Natural killer cell (primary cell): ENCODE measurements around the gene TBRG4. TPM values are rescaled to one million over a fixed set of nuclear protein-coding genes. Genes with fewer than 3 reads are reported as not detected.

ENCODE experiments used
- ATAC-seq, 3 donors: fragments of 150-1000 bp in 2 of 3; fragments of 200-7000 bp in 1 of 3; cut with Tn5 transposase; 1 replicate in 1 of 3; 2 replicates in 2 of 3; pipeline ENCODE4 v1.10.0; 2021; ENCODE audit warnings: mild to moderate bottlenecking in 2 of 3, moderate library complexity in 2 of 3
- DNase-seq, 2 donors: peaks; one replicate each; pipeline versions ENCODE4 v3.0.0 to v3.0.0-alpha.2; 2013 to 2021; ENCODE audit warnings: mixed read lengths in 1 of 2
- H3K27ac ChIP-seq: one replicate; pipeline ENCODE4 v1.5.1; 2013; ENCODE audit warnings: mild to moderate bottlenecking, low read length
- H3K27me3 ChIP-seq: one replicate; pipeline ENCODE4 v1.6.1; 2013; ENCODE audit warnings: low read length; ENCODE audit not compliant: control insufficient read depth, insufficient read depth
- H3K36me3 ChIP-seq: one replicate; pipeline ENCODE4 v1.6.1; 2013; ENCODE audit warnings: low read length; ENCODE audit not compliant: control insufficient read depth, insufficient read depth
- H3K4me1 ChIP-seq: one replicate; pipeline ENCODE4 v1.6.1; 2013; ENCODE audit warnings: low read length; ENCODE audit not compliant: control insufficient read depth, insufficient read depth
- H3K4me3 ChIP-seq: one replicate; pipeline ENCODE4 v1.5.1; 2013; ENCODE audit warnings: low read length
- H3K9me3 ChIP-seq: one replicate; pipeline ENCODE4 v1.6.1; 2013; ENCODE audit warnings: low read length; ENCODE audit not compliant: control insufficient read depth, insufficient read depth
- H3K27ac Mint-ChIP-seq, 2 donors: one replicate each; pipeline ENCODE4 v1.8.0; 2022; ENCODE audit warnings: mild to moderate bottlenecking in 2 of 2, mixed read lengths in 2 of 2, moderate library complexity in 1 of 2
- H3K27me3 Mint-ChIP-seq, 2 donors: one replicate each; pipeline ENCODE4 v1.8.0; 2022; ENCODE audit warnings: low read depth in 2 of 2, mixed read lengths in 2 of 2
- H3K36me3 Mint-ChIP-seq: one replicate; pipeline ENCODE4 v1.8.0; 2022; ENCODE audit warnings: mixed read lengths
- H3K4me1 Mint-ChIP-seq, 2 donors: one replicate each; pipeline ENCODE4 v1.8.0; 2022; ENCODE audit warnings: mixed read lengths in 2 of 2
- H3K4me3 Mint-ChIP-seq: one replicate; pipeline ENCODE4 v1.8.0; 2022; ENCODE audit warnings: mild to moderate bottlenecking, moderate library complexity, mixed read lengths
- H3K9me3 Mint-ChIP-seq, 2 donors: one replicate each; pipeline ENCODE4 v1.8.0; 2022; ENCODE audit warnings: mixed read lengths in 2 of 2
- CTCF ChIP-seq: fragments of 200-600 bp; IDR thresholded peaks from one replicate; pipeline ENCODE4 v1.8.0; 2022; ENCODE audit warnings: antibody characterized with exemption
- WGBS: methylation state at CpG from one replicate; pipeline ENCODE4 v1.1.7; 2013; ENCODE audit warnings: missing lambda C conversion rate; ENCODE audit not compliant: insufficient coverage; 5-methylcytosine and 5-hydroxymethylcytosine counted together
- intact Hi-C: fragments of 100-400 bp; cut with micrococcal nuclease; formaldehyde crosslinking; loops from one replicate; pipeline ENCODE4 v1.14.2; 2022
- total RNA-seq, 4 donors: library from RNA; stranded (reverse); fragments of 120-200 nt in 1 of 4; gene quantifications; one replicate each; pipeline versions ENCODE4 v1.2.3 to v1.2.4, GENCODE V29; 2013 to 2022

Gene TBRG4
- total RNA-seq, 3 donors from 2014 or later (not counting 1 experiment from before 2014, with no cell fraction given), result 48.6 to 56.7 (median 55.9) TPM

- TF ChIP-seq CTCF, result no peak
- Mint-ChIP-seq H3K27me3 (no peaks in the 10 kb centered on the region), H3K4me1 (peaks cover 30 to 40% of the 10 kb centered on the region in 2 donors), H3K27ac (peak overlapping the region; percentile 73 to 86), H3K4me3 (no peak overlapping the region), H3K9me3 (no peaks in the 10 kb centered on the region), H3K36me3 (no peaks in the 10 kb centered on the region)
- DNase-seq (no peak), ATAC-seq (no peak)
- Histone ChIP-seq H3K36me3 (no peaks in the 10 kb centered on the region), H3K4me1 (peaks cover 36% of the 10 kb centered on the region), H3K27me3 (no peaks in the 10 kb centered on the region), H3K27ac (no peak overlapping the region), H3K4me3 (no peak overlapping the region), H3K9me3 (no peaks in the 10 kb centered on the region)
- intact Hi-C loops, result no loop called here
- 92% methylated on average over 10 of the region's 11 CpGs for WGBS
Observed at GRCh38 chr7:45125193-45125904, 13.9 kb upstream of the TBRG4 start.

DNA sequence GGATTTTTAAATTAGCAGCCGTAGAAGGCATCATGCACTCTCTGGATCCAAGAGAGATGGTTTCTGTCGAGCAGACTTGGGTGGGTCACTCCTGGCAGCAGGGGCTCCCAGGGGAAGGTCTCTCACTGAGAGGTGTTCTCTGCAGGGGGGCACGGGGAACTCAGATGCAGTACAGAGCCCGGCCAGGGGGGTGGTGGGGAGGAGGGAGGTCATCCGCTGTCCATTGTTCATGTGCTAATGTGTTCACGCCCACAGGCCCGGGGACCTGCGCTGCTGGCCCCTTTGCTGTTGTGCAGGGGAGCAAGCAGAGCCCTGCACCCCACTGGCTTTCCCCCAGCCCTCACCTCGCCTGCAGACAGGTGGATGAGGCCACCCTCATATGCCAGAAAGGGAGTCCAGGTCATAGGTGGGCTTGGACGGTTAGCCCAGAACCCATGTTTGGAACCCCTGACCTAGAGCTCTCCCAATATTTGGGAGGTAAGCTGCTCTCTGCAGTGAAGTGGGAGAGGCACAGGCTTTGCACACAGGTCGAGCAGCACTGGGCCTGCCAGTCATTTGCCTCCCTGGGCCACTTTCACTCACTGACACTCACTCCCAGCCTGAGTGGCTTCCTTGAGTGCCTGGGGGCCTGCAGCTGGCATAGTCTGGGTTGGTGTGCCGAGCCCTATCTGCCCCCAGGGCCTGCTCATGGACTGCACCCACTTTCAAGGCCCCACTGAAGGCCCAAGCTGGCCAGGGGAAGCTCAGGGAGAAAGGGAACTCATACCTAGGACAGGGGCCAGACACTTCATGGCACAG lies 12.6 kb upstream of the TBRG4 start:
- WGBS, result 95% methylated on average over 12 of the region's 12 CpGs
- ATAC-seq, result no peak

DNA sequence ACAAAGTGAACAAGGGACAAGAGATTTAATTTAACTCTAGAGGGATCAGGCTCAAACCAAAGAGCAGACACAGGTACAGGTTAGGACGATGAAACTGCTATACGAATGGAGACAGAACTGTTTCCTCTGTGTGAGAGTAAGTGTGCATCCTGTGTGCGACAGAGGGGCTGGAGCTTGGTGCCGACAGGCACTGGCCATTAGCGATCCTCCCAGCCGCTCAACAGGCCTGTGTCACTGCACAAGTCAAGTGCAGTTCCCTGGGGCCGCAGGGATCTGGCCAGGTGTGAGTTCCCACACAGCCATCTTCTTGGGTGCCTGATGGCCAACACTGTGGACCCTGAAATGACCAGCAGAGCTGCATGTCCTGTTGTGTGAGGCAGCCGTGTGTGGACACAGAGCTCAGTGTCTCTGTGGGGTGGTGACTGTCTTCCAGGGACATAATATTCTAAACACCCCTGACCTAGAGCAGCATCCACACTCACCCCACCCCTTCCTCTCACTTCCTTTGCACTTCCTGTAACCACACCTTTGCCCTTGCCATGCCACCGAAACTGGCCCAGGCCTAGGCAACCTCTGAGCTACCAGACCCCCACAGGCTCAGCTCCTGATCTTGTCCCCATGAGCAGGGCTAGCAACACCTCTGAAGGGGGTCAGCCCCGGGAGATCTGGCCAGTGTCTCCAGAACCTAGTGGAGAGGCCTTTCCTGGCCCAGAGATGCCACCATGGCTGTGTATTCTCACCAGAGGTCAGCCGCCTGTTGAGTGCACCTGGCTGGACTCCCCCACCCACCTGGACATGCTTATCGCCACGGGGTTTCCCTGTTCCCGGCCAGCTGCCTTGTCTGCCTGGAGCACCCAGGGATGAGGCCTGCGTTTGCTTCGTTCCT lies 11.7 kb upstream of the TBRG4 start:
- Mint-ChIP-seq H3K9me3 (no peaks in the 10 kb centered on the region), H3K36me3 (no peaks in the 10 kb centered on the region), H3K4me3 (peak overlapping the region; percentile 83), H3K27me3 (no peaks in the 10 kb centered on the region), H3K4me1 (peaks cover 30 to 39% of the 10 kb centered on the region in 2 donors), H3K27ac (peak overlapping the region; percentile 86 to 95)
- no peak overlapping the region for H3K4me3 ChIP-seq
- H3K9me3 ChIP-seq, result no peaks in the 10 kb centered on the region
- H3K27me3 ChIP-seq, result no peaks in the 10 kb centered on the region
- intact Hi-C loops, result no loop called here
- no peak for TF ChIP-seq CTCF
- peak in 1 of 2 donors; percentile 33 for DNase-seq
- peaks cover 36% of the 10 kb centered on the region for H3K4me1 ChIP-seq
- H3K27ac ChIP-seq, result peak overlapping the region; percentile 70
- ATAC-seq, result peak; percentile 65 to 81 (median 78)
- H3K36me3 ChIP-seq, result no peaks in the 10 kb centered on the region
- 66% methylated on average over 16 of the region's 16 CpGs for WGBS

More for the DNA sequence above, 12.6 kb upstream of the TBRG4 start:
- Histone ChIP-seq H3K4me3 (no peak overlapping the region), H3K4me1 (peaks cover 36% of the 10 kb centered on the region), H3K36me3 (no peaks in the 10 kb centered on the region), H3K9me3 (no peaks in the 10 kb centered on the region), H3K27me3 (no peaks in the 10 kb centered on the region), H3K27ac (peak overlapping the region; percentile 70)
- peak overlapping the region; percentile 86 to 95 for H3K27ac Mint-ChIP-seq
- peaks cover 30 to 34% of the 10 kb centered on the region in 2 donors for H3K4me1 Mint-ChIP-seq
- H3K9me3 Mint-ChIP-seq, result no peaks in the 10 kb centered on the region
- peak overlapping the region; percentile 83 for H3K4me3 Mint-ChIP-seq
- H3K36me3 Mint-ChIP-seq, result no peaks in the 10 kb centered on the region
- intact Hi-C loops, result no loop called here
- TF ChIP-seq CTCF, result no peak
- no peak for DNase-seq
- no peaks in the 10 kb centered on the region for H3K27me3 Mint-ChIP-seq
